ENCODE measurements around the gene EGFL8.

DNA sequence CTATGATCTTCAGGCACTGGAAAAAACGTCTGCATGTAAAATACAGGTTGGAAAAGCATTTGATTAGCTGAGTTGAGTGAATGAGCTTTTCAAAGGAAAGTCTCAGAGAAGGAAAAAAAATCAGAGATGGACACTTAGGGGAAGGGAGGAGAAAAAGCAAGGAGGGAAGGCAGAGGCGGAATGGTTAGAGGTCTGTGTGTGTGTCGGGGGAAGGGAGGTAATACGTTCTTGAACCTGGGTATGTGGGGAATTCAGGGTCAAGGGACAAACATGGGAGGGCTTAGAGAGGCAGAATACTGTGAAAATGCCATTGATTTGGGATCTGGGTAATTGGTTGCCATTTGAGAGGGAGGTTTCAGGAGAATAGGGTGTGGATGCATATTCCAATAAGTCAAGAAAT, 17.7 kb upstream of the EGFL8 start:
- TF ChIP-seq, protein P1, sequence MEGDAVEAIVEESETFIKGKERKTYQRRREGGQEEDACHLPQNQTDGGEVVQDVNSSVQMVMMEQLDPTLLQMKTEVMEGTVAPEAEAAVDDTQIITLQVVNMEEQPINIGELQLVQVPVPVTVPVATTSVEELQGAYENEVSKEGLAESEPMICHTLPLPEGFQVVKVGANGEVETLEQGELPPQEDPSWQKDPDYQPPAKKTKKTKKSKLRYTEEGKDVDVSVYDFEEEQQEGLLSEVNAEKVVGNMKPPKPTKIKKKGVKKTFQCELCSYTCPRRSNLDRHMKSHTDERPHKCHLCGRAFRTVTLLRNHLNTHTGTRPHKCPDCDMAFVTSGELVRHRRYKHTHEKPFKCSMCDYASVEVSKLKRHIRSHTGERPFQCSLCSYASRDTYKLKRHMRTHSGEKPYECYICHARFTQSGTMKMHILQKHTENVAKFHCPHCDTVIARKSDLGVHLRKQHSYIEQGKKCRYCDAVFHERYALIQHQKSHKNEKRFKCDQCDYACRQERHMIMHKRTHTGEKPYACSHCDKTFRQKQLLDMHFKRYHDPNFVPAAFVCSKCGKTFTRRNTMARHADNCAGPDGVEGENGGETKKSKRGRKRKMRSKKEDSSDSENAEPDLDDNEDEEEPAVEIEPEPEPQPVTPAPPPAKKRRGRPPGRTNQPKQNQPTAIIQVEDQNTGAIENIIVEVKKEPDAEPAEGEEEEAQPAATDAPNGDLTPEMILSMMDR (conservative IDR thresholded peaks at IDR 0.05; ENCODE audit: low read length), result no peak
- TF ChIP-seq EZH2phosphoT487 (IDR thresholded peaks at IDR 0.05; ENCODE audit: borderline replicate concordance), result no peak

Measured in Loucy (cell line).